ENCODE measurements around the gene NUP210. TPM values are rescaled to one million over a fixed set of nuclear protein-coding genes. Genes with fewer than 3 reads are reported as not detected.

Gene NUP210
- total and polyA plus RNA-seq, 2 of the 13 experiments (the other 11 are each of a cell fraction or from before 2014, with no cell fraction given): 31.6 to 35.2 TPM

DNA sequence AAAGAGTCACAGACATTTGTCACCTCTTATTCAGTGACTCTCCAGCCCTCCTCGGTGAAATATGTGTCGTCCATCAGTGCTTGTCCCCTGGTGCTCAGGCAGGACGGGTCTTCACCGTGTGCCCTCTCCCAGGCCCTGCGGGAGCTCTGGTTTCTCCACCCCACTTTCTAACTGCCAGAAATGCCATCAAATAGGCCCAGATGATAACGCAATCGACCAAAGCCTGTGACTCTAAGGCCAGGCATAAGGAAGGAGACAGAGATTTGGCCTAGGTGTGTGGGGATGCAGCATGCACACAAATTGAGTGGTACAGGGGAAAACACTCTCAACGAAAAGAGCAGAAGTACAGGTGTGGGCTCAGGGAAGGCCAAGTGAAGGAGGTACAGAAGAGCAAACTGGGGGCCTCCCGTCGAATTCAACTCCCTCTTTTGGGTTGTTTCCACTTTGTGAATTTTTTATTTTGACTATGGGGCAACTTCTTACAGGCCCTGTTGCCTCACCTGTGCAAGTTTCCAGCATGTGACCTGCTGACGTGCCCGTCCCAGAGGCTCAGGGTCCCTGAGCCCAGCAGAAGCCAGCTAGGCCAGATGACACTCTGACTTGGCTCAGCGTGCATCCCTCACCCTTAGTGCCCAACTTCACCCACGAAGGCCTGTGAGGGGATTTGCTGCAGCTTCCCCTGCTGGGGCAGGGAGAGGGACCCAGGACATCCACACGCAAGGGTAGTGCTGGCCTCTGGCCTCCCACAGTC, 4.7 kb downstream of the NUP210 start (continued):
- TF ChIP-seq, protein P1, sequence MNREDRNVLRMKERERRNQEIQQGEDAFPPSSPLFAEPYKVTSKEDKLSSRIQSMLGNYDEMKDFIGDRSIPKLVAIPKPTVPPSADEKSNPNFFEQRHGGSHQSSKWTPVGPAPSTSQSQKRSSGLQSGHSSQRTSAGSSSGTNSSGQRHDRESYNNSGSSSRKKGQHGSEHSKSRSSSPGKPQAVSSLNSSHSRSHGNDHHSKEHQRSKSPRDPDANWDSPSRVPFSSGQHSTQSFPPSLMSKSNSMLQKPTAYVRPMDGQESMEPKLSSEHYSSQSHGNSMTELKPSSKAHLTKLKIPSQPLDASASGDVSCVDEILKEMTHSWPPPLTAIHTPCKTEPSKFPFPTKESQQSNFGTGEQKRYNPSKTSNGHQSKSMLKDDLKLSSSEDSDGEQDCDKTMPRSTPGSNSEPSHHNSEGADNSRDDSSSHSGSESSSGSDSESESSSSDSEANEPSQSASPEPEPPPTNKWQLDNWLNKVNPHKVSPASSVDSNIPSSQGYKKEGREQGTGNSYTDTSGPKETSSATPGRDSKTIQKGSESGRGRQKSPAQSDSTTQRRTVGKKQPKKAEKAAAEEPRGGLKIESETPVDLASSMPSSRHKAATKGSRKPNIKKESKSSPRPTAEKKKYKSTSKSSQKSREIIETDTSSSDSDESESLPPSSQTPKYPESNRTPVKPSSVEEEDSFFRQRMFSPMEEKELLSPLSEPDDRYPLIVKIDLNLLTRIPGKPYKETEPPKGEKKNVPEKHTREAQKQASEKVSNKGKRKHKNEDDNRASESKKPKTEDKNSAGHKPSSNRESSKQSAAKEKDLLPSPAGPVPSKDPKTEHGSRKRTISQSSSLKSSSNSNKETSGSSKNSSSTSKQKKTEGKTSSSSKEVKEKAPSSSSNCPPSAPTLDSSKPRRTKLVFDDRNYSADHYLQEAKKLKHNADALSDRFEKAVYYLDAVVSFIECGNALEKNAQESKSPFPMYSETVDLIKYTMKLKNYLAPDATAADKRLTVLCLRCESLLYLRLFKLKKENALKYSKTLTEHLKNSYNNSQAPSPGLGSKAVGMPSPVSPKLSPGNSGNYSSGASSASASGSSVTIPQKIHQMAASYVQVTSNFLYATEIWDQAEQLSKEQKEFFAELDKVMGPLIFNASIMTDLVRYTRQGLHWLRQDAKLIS (CRISPR knock-in tag; IDR thresholded peaks at IDR 0.05): no peak
- TF ChIP-seq MEF2D (CRISPR knock-in tag; IDR thresholded peaks at IDR 0.05) (no peak), AGO2 (optimal IDR thresholded peaks at IDR 0.05; ENCODE audit: low read depth, low read length) (no peak), ZNF12 (CRISPR knock-in tag; IDR thresholded peaks at IDR 0.05) (no peak), RBM22 (optimal IDR thresholded peaks at IDR 0.05; ENCODE audit: low read length) (no peak)
- TF ChIP-seq, protein P2, sequence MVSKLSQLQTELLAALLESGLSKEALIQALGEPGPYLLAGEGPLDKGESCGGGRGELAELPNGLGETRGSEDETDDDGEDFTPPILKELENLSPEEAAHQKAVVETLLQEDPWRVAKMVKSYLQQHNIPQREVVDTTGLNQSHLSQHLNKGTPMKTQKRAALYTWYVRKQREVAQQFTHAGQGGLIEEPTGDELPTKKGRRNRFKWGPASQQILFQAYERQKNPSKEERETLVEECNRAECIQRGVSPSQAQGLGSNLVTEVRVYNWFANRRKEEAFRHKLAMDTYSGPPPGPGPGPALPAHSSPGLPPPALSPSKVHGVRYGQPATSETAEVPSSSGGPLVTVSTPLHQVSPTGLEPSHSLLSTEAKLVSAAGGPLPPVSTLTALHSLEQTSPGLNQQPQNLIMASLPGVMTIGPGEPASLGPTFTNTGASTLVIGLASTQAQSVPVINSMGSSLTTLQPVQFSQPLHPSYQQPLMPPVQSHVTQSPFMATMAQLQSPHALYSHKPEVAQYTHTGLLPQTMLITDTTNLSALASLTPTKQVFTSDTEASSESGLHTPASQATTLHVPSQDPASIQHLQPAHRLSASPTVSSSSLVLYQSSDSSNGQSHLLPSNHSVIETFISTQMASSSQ (IDR thresholded peaks at IDR 0.05; ENCODE audit: low read depth): no peak
- TF ChIP-seq, protein P2 (CRISPR knock-in tag; IDR thresholded peaks at IDR 0.05; ENCODE audit: borderline replicate concordance): no peak
- TF ChIP-seq, protein P3, sequence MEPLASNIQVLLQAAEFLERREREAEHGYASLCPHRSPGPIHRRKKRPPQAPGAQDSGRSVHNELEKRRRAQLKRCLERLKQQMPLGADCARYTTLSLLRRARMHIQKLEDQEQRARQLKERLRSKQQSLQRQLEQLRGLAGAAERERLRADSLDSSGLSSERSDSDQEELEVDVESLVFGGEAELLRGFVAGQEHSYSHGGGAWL (CRISPR knock-in tag; IDR thresholded peaks at IDR 0.05): no peak

All from HepG2 (cell line).